Gastroesophageal sphincter (tissue), 3 donors: Measurements from ENCODE around the gene GPR153.

Source experiments
- CTCF ChIP-seq, 4 experiments: fragments of 200-600 bp in 2 of 4; fragments of 450-650 bp in 2 of 4; sonication (generic) in 1 of 4; IDR thresholded peaks; one replicate each; pipeline ENCODE4 v1.5.1; 2017 to 2019; ENCODE audit warnings: antibody characterized with exemption in 4 of 4, mild to moderate bottlenecking in 2 of 4, moderate library complexity in 2 of 4
- POLR2A ChIP-seq, 2 donors: fragments of 450-650 bp; IDR thresholded peaks; one replicate each; pipeline ENCODE4 v1.6.1; 2017; ENCODE audit warnings: antibody characterized with exemption in 2 of 2, mild to moderate bottlenecking in 2 of 2, moderate library complexity in 1 of 2

DNA sequence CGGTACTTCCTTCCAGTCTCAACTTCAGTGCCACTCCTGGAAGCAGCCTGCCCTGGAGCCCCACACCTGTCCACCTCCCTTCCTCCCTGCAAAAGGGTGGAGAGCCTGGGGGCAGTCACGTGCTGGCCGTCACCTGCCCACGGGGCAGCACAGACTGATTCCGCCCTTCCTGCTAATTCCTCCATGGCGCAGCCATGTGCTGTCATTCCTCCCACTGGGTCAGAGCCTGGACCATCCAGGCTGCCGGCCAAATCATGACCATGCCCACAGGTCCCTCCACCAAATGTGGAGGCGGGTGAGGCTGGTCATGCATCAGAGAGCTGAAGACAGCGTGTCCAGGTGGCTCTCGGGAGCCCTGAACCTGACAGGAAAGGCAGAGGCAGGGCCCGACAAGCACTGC, 24.4 kb upstream of the GPR153 start:
- TF ChIP-seq POLR2A (IDR thresholded peaks at IDR 0.05) (no peak), CTCF (IDR thresholded peaks at IDR 0.05) (no peak)
